Mucosa of descending colon (tissue), 3 donors: ENCODE measurements around the gene PLAA. TPM values are rescaled to one million over a fixed set of nuclear protein-coding genes. Genes with fewer than 3 reads are reported as not detected.

ENCODE experiments used
- ATAC-seq: fragments of 200-7000 bp; cut with Tn5 transposase; one replicate; pipeline ENCODE4 v1.9.1; 2020; ENCODE audit warnings: mild to moderate bottlenecking, moderate library complexity
- DNase-seq, 3 donors: peaks; one replicate each; pipeline ENCODE4 v3.0.0-alpha.2; 2020
- H3K36me3 ChIP-seq: fragments of 200-600 bp; one replicate; pipeline ENCODE4 v1.8.0; 2021; ENCODE audit warnings: low read depth, mild to moderate bottlenecking
- H3K4me1 ChIP-seq: fragments of 200-600 bp; one replicate; pipeline ENCODE4 v1.8.0; 2021; ENCODE audit warnings: low read depth, mild to moderate bottlenecking
- H3K4me3 ChIP-seq: fragments of 200-600 bp; one replicate; pipeline ENCODE4 v1.8.0; 2021; ENCODE audit warnings: mild to moderate bottlenecking
- H3K9me3 ChIP-seq: fragments of 200-600 bp; one replicate; pipeline ENCODE4 v1.8.0; 2021; ENCODE audit warnings: mild to moderate bottlenecking
- intact Hi-C, 2 donors: fragments of 100-400 bp; cut with DNase I in 1 of 2; cut with micrococcal nuclease in 1 of 2; formaldehyde crosslinking; loops; one replicate each; pipeline versions ENCODE4 v1.11.0 to v1.11.1; 2022; cut with DNase I, micrococcal nuclease
- total RNA-seq, 3 donors: library from RNA; stranded (reverse); fragmentation: NEBNext Ultra II Directional in 2 of 3; extraction: Animal tissue kit (Norgen Biotek cat#: 25700) in 2 of 3; gene quantifications; one replicate each; pipeline versions ENCODE4 v1.2.1 to v1.2.4, GENCODE V29; 2021 to 2023
- TF ChIP-seq, protein P1 (sequence below): fragments of 200-600 bp; IDR thresholded peaks from one replicate; pipeline ENCODE4 v1.8.0; 2022; ENCODE audit warnings: antibody characterized with exemption, mild to moderate bottlenecking
- donor health status: DM: no; HTN: no; CAD: no; lungs with moderate emphysema.
- donor health status: DM: no; HTN: no; CAD: no.
- donor health status: DM: no; HTN: yes; CAD: no.

PLAA gene
- total RNA-seq, 3 donors from 2014 or later: 24.8 to 28.4 (median 27.8) TPM

DNA sequence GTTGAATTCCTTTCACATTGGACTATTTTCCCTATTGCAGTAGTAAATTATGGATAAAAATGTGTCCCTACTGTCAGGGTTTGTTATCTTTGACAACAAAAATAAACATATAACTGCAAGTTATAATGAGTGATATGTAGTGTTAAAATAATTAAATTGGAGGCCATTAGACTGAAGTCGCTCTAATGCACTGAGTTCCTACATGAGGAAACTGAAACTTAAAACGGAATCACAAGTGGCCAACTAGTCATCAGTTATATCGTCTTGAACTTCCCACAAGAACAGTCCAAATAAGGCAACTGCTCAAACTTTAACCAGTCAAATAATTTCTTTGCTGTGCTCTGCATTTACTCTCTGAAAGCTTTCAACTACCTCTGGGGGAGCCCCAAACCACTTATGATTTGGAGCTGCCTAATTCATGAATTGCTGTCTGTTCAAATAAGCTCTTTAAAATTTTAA, 7.0 kb upstream of the PLAA start:
- Histone ChIP-seq H3K4me1 (peaks cover 3% of the 10 kb centered on the region), H3K9me3 (no peaks in the 10 kb centered on the region), H3K4me3 (no peak overlapping the region), H3K36me3 (no peaks in the 10 kb centered on the region)
- DNase-seq (no peak), ATAC-seq (no peak)
- TF ChIP-seq, protein P1, sequence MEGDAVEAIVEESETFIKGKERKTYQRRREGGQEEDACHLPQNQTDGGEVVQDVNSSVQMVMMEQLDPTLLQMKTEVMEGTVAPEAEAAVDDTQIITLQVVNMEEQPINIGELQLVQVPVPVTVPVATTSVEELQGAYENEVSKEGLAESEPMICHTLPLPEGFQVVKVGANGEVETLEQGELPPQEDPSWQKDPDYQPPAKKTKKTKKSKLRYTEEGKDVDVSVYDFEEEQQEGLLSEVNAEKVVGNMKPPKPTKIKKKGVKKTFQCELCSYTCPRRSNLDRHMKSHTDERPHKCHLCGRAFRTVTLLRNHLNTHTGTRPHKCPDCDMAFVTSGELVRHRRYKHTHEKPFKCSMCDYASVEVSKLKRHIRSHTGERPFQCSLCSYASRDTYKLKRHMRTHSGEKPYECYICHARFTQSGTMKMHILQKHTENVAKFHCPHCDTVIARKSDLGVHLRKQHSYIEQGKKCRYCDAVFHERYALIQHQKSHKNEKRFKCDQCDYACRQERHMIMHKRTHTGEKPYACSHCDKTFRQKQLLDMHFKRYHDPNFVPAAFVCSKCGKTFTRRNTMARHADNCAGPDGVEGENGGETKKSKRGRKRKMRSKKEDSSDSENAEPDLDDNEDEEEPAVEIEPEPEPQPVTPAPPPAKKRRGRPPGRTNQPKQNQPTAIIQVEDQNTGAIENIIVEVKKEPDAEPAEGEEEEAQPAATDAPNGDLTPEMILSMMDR: no peak
- intact Hi-C loops: no loop called here

DNA sequence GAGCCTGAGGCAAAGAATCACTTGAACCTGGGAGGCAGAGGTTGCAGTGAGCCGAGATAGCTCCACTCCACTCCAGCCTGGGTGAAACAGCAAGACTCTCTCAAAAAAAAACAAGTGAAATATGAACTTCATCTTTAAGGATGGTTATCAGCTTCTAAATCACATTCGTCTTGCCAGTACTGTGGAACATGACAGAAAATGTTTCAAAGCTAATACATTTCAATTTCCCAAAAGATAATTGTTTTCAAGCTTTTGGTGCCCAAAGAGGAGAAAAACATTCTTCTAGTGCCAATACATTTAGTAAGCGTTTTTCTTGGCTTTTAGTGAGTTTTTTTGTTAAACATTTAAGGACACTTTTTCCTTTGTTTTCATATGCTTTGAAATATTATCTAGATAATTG, 4.8 kb upstream of the PLAA start:
- intact Hi-C loops: no loop called here
- TF ChIP-seq, protein P1: no peak
- Histone ChIP-seq H3K9me3 (no peaks in the 10 kb centered on the region), H3K4me1 (peaks cover 9% of the 10 kb centered on the region), H3K36me3 (no peaks in the 10 kb centered on the region), H3K4me3 (no peak overlapping the region)
- ATAC-seq (no peak), DNase-seq (no peak)

DNA sequence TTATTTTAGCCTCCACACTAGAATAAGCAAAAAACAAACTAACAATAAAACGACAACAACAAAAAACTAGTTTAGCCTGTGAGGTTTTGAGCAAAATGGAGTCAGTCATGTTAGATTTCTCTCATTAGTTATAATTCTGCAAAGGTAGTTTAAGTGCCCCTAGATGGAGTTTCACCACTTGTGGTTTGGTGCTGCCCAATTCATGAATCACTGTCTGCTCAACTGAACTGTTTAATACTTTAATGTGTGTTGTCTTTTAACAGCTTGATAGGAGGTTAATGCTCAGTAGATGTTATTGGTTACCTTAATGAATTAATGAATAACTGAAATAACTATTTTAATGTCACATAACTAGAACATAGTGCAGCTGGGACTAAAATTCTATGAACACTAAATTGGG, 3.5 kb upstream of the PLAA start:
- TF ChIP-seq, protein P1: no peak
- Histone ChIP-seq H3K4me1 (peaks cover 14% of the 10 kb centered on the region), H3K9me3 (no peaks in the 10 kb centered on the region), H3K36me3 (no peaks in the 10 kb centered on the region), H3K4me3 (no peak overlapping the region)
- intact Hi-C loops: no loop called here
- ATAC-seq (no peak), DNase-seq (no peak)

DNA sequence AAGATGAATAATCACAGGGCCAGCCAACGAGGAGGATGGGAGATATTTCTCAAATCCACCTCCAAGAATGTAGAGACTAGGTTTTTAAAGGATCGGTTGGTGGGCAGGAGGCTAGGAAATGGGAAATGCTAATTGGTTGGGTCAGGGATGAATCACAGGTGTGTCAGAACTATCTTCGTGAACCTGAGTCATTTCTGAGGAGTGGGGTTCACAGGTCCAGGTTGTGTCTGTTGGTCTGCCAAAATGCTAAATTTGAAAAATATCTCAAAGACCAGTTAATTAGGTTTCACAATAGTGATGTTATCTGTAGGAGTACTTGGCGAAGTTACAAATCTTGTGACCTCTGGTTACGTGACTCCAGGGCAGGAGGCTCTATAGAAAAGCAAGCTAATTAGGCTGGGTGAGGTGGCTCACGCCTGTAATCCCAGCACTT, 2.6 kb upstream of the PLAA start:
- intact Hi-C loops: loop anchor here in 1 of 2 donors (5.0 kb wide), 1 partner anchor 57 kb away; the partner anchor contains the start of gene CAAP1
- DNase-seq: no peak
- peaks cover 20% of the 10 kb centered on the region for H3K4me1 ChIP-seq
- no peaks in the 10 kb centered on the region for H3K9me3 ChIP-seq
- TF ChIP-seq, protein P1: no peak
- no peak for ATAC-seq
- H3K36me3 ChIP-seq: no peaks in the 10 kb centered on the region
- H3K4me3 ChIP-seq: no peak overlapping the region

DNA sequence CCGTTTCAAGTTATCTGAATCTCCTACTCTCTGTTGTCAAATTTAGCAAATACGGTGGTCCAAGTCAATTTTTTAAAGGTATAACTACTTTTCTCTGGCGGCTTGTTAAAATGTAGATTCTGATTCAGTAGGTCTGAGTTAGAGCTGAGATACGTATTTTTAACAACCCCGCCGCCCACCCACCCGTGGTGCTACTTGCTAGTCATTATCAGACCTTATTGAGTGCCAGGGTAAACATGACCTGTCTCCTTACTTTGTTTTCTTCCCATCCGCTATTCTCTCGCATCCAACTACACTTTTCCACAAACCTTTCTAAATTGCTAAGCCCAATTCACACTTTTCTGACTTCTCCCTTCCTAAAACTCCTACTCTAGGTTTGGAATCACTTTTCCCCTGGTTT, 694 bp upstream of the PLAA start:
- intact Hi-C loops: loop anchor here in 1 of 2 donors (5.0 kb wide), 1 partner anchor 55 kb away; the partner anchor contains the start of gene CAAP1
- TF ChIP-seq, protein P1: no peak
- no peak for ATAC-seq

DNA sequence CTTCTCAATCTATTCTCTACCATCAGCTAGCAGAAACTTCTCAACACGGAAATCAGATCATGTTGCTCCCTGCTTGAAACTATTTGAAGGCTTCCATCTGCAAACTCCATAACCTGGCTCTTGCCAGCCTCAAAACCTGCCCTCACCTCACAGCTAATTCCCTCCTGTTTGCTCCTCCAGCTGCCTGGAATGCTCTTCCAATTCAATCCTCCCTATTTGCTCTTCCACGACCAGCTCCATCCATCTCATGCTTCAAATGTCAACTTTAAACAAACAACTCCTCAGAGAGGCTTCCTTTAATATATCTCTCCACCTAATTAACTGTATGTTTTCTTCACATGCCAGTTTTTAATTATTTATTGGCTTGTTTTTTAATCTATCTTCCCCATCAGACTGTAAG, 1.5 kb downstream of the PLAA start:
- peaks cover 24% of the 10 kb centered on the region for H3K4me1 ChIP-seq
- intact Hi-C loops: loop anchor here in 1 of 2 donors (5.0 kb wide), 1 partner anchor 53 kb away; the partner anchor contains the start of gene CAAP1
- H3K9me3 ChIP-seq: no peaks in the 10 kb centered on the region
- TF ChIP-seq, protein P1: no peak
- no peak for DNase-seq
- H3K4me3 ChIP-seq: no peak overlapping the region
- H3K36me3 ChIP-seq: no peaks in the 10 kb centered on the region
- no peak for ATAC-seq

More for the DNA sequence above, 694 bp upstream of the PLAA start:
- H3K36me3 ChIP-seq: no peaks in the 10 kb centered on the region
- peak overlapping the region; percentile 76 for H3K4me3 ChIP-seq
- peaks cover 24% of the 10 kb centered on the region for H3K4me1 ChIP-seq
- no peaks in the 10 kb centered on the region for H3K9me3 ChIP-seq
- peak in 1 of 3 donors; percentile 35 for DNase-seq
